GM20000 (cell line): Measurements from ENCODE around the gene GLIPR2.
A peak's percentile ranks its signal among the peaks of the same experiment; 100 is the strongest.

Experiments used
- DNase-seq: peaks from one replicate; pipeline ENCODE4 v3.0.0; 2012; ENCODE audit warnings: low spot score
- TF ChIP-seq, protein P1 (sequence below): IDR thresholded peaks from 2 replicates; pipeline ENCODE4 v1.5.1; 2012; ENCODE audit warnings: mild to moderate bottlenecking, control low read depth; ENCODE audit errors: extremely low read depth, missing control alignments

GLIPR2 gene

DNA sequence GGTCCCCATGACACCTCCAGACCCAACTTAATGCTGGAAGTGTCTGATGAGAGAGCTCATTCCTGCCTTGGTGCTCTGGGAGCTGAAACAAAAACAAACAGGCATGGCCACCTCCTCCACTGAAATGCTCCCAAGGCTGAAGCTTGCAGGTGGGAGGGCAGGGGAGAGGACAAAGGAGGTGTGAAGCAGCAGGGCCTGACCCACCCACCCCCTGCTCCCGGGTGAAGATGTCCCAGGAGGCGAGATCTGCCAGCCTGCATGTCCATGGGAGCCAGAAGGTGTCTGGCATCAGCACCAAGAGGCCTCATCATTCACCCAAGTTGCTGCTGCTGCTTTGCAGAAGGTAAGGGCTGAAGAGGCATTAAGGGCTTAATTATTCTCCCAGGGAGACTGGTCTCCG, 28.5 kb downstream of the GLIPR2 start:
- DNase-seq: no peak
- TF ChIP-seq, protein P1, sequence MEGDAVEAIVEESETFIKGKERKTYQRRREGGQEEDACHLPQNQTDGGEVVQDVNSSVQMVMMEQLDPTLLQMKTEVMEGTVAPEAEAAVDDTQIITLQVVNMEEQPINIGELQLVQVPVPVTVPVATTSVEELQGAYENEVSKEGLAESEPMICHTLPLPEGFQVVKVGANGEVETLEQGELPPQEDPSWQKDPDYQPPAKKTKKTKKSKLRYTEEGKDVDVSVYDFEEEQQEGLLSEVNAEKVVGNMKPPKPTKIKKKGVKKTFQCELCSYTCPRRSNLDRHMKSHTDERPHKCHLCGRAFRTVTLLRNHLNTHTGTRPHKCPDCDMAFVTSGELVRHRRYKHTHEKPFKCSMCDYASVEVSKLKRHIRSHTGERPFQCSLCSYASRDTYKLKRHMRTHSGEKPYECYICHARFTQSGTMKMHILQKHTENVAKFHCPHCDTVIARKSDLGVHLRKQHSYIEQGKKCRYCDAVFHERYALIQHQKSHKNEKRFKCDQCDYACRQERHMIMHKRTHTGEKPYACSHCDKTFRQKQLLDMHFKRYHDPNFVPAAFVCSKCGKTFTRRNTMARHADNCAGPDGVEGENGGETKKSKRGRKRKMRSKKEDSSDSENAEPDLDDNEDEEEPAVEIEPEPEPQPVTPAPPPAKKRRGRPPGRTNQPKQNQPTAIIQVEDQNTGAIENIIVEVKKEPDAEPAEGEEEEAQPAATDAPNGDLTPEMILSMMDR: no peak

DNA sequence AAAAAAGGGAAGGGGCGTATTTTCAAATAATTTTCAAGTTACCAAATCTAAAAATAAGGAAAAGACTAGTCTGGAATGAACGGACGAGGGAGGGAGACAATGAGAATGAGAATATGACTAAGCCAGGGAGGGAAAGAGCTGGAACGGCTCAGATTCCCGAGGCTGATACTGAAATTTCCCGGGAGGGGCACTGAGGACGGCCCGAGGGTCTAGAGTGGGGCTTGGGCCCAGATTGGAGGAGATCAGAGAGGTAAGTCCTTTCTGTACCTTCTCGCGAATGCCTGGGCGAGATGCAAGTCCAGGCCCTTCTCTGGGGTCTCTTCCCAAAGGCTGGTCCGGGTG, 29.3 kb downstream of the GLIPR2 start:
- DNase-seq: no peak
- TF ChIP-seq, protein P1: no peak

DNA sequence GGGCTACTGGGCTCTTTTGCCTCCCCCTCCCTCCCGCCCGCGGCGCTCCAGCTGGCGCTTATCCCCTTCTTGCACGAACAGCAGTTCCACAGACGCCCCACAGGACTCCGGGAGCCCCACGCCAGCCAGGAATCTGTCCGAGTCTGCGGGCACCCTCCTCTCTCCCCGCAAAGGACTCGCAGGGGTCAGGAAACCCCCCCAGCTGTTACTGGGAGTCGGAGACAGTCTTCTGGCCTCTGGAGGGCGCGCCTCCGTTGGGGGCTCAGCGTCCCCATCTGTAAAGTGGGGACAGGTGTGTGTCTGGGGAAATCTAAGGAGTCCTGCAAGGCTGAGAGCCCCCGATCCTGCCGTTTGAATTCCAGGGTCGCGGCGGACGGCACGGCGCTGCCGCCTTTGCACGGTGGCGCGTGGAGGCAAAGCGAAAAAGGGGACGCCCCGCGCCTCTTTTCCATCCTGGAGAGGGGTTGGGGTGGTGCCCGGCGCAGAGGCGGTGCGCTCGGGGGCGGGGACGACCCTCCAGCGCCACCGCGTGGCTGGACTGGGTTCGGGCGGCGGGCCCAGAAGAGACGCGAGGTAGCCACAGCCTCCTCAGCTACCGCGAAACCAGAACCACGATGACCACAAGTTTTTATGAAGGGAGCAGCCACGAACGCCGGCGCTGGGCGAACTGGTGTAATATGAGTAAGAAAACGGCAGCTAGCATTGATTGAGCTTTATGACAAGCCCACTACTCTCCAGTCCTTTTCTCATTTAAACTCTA, 29.8 kb downstream of the GLIPR2 start:
- TF ChIP-seq, protein P1: peak; percentile 98
- peak; percentile 91 for DNase-seq

DNA sequence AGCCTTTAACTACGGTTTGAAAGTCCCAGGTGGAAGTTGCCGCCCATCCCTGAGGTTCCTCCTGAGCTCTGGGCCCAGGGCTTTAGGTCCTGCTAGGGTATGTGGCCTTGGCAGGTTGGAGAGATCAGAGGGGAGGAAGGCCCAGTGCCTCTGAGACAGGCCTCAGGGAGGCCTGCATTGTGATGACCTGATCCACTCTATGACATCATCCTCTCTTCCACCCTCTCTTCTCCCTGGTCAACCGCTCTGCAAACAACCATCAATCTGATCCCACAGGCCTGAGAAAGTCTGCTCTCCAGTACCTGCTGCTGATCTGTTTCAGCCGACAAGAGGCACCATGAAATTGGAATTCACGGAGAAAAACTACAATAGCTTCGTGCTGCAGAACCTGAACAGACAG, 32.6 kb downstream of the GLIPR2 start, which contains the start of gene CCIN:
TSS of gene CCIN (plus strand) at position 223 of the 400 bp plus-strand sequence. CDS start at position 338, 115 bp downstream.
- TF ChIP-seq, protein P1: no peak
- DNase-seq: no peak

DNA sequence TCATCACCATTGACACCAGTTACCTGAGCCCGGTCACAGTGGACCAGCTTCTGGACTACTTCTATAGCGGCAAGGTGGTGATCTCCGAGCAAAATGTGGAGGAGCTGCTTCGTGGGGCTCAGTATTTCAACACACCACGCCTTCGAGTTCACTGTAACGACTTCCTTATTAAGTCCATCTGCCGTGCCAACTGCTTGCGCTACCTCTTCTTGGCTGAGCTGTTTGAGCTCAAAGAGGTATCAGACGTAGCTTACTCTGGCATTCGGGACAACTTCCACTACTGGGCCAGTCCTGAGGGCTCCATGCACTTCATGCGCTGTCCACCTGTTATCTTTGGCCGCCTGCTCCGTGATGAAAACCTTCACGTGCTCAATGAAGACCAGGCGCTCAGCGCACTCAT, 33.2 kb downstream of the GLIPR2 start:
- TF ChIP-seq, protein P1: no peak
- DNase-seq: no peak

DNA sequence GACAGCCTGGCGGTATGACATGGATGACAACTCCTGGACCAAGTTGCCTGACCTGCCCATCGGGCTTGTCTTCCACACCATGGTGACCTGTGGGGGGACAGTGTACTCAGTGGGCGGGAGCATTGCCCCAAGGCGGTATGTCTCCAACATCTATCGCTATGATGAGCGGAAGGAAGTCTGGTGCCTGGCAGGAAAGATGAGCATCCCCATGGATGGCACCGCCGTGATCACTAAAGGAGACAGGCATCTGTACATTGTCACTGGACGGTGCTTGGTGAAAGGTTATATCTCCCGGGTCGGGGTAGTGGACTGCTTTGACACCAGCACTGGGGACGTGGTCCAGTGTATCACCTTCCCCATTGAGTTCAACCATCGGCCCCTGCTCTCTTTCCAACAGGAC, 34.0 kb downstream of the GLIPR2 start:
- no peak for DNase-seq
- TF ChIP-seq, protein P1: no peak

DNA sequence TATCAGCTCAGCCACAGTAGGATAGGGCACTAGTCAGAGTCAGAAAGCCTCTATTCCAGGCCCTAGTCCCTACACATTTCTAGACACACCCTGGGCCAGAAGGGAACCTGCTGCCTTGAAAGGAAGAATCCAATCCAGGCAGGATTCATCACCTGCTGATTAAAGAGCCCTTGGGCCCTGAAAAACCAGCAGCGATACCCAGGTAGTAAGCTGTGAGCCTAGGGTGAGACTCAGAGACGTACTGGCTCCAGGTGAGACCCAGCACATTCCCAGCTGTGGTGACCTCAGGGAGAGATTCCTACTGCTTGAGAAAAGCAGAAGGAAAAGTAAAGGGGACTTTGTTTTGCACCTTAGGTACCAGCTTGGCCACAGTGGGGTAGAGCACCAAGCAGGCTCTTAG, 37.3 kb downstream of the GLIPR2 start:
- DNase-seq: no peak
- TF ChIP-seq, protein P1: no peak
